Nephron (organoid): Measurements from ENCODE around the gene IKZF1.

ENCODE experiments used
- H3K27ac Mint-ChIP-seq, 3 experiments: 2 replicates each; pipeline ENCODE4 v1.8.0; 2020; ENCODE audit warnings: mixed read lengths in 3 of 3, mild to moderate bottlenecking in 2 of 3, moderate library complexity in 1 of 3
- H3K27me3 Mint-ChIP-seq: 2 replicates; pipeline ENCODE4 v1.8.0; 2021; ENCODE audit warnings: low read depth, mild to moderate bottlenecking, moderate library complexity, mixed read lengths
- H3K36me3 Mint-ChIP-seq: 2 replicates; pipeline ENCODE4 v1.8.0; 2020; ENCODE audit warnings: low read depth, mixed read lengths
- H3K4me1 Mint-ChIP-seq: 2 replicates; pipeline ENCODE4 v1.8.0; 2020; ENCODE audit warnings: mixed read lengths
- H3K4me3 Mint-ChIP-seq, 3 experiments: 2 replicates each; pipeline ENCODE4 v1.8.0; 2020; ENCODE audit warnings: mild to moderate bottlenecking in 3 of 3, mixed read lengths in 3 of 3, moderate library complexity in 2 of 3
- H3K9me3 Mint-ChIP-seq: 2 replicates; pipeline ENCODE4 v1.8.0; 2020; ENCODE audit warnings: mixed read lengths
- TF ChIP-seq, protein P1 (sequence below), 3 experiments: fragments of 200-600 bp; sonication (generic); IDR thresholded peaks; one replicate each; pipeline ENCODE4 v1.5.0; 2021; ENCODE audit warnings: antibody characterized with exemption in 3 of 3; ENCODE audit not compliant: unreplicated experiment in 3 of 3

The IKZF1 gene

DNA sequence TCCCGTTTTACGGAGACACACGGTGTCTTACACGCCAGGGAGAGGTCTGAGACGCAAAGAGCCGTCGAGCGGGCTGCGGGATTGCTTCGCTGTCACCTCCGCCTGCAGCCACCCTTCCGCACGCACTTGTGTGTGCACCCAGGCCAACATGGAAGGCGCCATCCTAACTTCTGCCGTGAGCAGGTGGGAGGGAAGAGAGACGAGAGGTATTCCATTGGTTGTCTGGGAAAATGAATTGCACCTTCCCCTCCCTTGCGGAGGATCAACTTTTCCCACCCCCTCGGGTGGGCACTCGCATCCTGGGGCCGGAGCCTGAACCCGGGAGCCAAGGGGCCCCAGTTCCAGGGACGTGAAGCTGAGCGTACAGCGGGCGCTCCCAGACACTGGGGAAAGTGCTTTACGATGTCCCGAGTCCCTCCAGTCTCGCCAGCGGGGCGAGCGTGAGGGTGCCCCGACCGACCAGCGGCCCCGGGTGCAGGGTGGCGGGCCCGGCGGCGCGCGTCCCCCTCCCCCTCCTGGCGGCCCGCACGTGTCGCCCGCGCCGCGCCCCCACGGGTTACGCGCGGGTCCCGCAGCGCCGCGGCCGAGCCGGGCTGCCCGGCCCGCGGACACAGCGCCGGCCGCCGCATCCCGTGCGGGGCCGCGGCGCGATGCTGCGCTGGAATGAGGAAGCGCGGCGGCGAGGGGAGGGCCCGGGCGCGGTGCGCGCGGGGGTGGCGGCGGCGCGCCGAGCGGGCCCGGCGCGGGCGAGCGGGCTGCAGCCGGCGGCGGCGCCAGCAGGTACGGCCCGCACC lies 984 bp upstream of the IKZF1 start:
- peak overlapping the region; percentile 78 to 84 (median 79) for H3K4me3 Mint-ChIP-seq
- no peaks in the 10 kb centered on the region for H3K4me1 Mint-ChIP-seq

DNA sequence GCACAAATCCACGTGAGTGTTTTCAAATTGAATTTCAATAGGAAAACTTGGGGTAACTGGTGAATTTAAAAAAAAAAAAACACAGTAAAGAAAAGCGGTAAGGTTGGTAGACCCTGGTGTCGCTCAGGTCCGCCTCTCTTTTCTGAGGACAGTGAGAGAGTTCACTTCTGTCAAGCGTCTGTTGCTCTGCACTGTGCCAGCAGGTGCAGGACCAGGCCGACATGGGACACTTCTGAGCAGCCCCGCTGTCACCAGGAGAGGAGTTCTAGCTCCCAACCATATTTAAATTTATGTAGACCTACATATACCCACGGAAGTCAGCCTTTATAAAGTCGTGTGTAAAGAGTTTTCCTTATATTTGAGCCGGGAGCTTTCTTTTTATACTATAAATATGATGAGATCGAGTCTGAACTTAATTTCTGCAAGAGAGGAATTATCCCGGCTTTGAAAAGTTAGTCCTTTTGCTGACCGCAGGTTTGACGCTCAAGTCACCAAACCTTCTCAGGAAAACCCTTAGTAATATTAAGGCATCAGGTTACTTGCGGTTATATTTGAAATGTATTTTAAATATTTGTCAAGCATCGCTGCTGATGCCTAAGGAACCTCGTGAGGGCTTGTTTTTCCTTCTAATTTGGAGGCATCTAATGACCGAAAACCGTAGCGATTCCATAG lies 531 bp downstream of the IKZF1 start:
- H3K27me3 Mint-ChIP-seq, result peaks cover 93% of the 10 kb centered on the region
- peaks cover 3% of the 10 kb centered on the region for H3K9me3 Mint-ChIP-seq
- TF ChIP-seq, protein P1, sequence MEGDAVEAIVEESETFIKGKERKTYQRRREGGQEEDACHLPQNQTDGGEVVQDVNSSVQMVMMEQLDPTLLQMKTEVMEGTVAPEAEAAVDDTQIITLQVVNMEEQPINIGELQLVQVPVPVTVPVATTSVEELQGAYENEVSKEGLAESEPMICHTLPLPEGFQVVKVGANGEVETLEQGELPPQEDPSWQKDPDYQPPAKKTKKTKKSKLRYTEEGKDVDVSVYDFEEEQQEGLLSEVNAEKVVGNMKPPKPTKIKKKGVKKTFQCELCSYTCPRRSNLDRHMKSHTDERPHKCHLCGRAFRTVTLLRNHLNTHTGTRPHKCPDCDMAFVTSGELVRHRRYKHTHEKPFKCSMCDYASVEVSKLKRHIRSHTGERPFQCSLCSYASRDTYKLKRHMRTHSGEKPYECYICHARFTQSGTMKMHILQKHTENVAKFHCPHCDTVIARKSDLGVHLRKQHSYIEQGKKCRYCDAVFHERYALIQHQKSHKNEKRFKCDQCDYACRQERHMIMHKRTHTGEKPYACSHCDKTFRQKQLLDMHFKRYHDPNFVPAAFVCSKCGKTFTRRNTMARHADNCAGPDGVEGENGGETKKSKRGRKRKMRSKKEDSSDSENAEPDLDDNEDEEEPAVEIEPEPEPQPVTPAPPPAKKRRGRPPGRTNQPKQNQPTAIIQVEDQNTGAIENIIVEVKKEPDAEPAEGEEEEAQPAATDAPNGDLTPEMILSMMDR (IDR thresholded peaks at IDR 0.05; ENCODE audit: unreplicated experiment in 3 of 3), result no peak
- H3K4me1 Mint-ChIP-seq, result no peaks in the 10 kb centered on the region
- no peak overlapping the region for H3K27ac Mint-ChIP-seq
- no peaks in the 10 kb centered on the region for H3K36me3 Mint-ChIP-seq
- H3K4me3 Mint-ChIP-seq, result peak overlapping the region; percentile 45 to 74 (median 62)

More for the DNA sequence above, 984 bp upstream of the IKZF1 start:
- Mint-ChIP-seq H3K27ac (no peak overlapping the region), H3K9me3 (peaks cover 3% of the 10 kb centered on the region), H3K36me3 (no peaks in the 10 kb centered on the region), H3K27me3 (peaks cover 92% of the 10 kb centered on the region)
- TF ChIP-seq, protein P1 (IDR thresholded peaks at IDR 0.05; ENCODE audit: unreplicated experiment in 3 of 3), result no peak

DNA sequence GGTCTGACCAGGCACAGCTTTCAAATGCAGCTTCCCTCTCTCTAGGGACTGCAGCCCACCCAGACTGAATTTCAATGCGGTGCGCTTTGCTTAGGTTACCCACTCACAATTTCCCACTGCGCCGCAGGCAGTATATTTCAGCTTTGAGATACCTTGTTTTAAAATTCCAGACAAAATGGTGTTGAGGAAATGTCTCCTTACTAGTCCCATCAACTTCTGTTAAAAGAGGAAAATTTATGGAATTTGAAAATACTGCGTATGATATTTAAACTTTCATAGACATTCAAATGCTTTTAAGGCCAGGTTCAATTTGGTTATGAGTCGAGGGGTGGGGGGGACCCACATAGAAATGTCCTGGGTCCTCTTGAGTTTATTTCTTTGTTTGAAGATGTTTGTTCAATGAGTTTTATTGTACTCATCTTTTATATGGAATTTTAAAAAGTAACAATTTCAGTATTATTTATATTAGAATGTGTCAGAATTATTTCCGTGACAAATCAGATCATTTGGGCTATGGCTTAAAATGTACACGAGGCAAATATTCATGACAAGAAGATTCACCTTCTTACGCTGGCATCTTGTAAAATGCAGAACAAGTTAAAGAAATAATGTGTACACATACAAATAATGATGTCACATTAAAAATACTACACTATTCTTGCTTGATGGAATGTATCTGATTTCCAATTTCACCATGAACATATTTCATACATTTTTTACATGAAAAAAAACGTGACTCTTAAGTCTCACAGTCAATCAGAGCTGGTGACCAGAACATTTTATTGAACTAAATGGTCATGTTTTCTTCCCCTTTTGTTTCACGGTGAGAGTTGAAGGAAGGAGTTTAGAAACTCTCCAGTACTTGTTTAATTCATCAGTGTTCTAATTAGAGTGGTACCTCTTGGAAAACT lies 1.3 kb downstream of the IKZF1 start:
- no peaks in the 10 kb centered on the region for H3K36me3 Mint-ChIP-seq
- peaks cover 93% of the 10 kb centered on the region for H3K27me3 Mint-ChIP-seq
- TF ChIP-seq, protein P1 (IDR thresholded peaks at IDR 0.05; ENCODE audit: unreplicated experiment in 3 of 3), result no peak
- H3K9me3 Mint-ChIP-seq, result peaks cover 3% of the 10 kb centered on the region
- H3K4me1 Mint-ChIP-seq, result no peaks in the 10 kb centered on the region
- peak overlapping the region in 2 of 3 experiments; percentile 39 to 58 for H3K4me3 Mint-ChIP-seq
- H3K27ac Mint-ChIP-seq, result no peak overlapping the region

DNA sequence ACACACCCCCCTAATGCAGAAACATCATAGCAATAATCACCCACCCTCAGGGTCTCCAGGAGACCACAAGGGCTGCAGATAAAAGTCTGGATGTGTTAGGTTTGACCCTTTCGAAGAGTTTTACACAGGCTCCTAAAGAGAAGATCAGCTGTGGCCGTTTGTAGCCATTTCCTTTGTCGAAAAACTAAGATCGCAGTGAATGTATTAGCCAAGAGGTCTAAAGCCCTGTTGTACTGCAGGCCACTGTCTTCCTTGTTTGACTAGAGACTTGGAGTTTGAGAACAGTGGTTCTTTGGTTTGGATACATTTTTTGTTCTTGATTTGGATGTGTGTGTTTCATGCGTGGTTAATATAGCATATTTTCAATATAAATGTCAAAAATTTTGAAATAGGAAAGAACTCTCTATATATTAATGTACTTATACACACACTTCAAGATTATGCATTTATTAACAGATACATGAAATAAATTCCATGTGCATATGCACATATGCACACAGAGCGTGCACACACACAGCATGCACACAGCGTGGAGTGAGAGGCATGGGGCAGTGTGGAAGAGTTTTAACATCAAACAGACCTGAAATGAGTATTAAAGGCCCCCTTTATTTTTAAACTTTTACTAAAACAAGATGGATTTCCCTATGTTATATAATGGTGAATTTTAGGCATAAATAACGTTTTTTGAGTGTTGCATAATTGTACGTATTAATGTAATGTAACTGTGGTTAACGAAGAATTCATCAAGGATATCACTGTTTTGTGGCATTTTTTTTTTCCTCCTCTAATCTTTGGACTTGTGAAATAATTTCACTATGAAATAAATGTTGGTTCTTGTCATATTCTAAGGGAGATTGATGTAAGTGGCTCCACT lies 2.2 kb downstream of the IKZF1 start:
- H3K4me1 Mint-ChIP-seq, result no peaks in the 10 kb centered on the region
- H3K36me3 Mint-ChIP-seq, result no peaks in the 10 kb centered on the region
- TF ChIP-seq, protein P1 (IDR thresholded peaks at IDR 0.05; ENCODE audit: unreplicated experiment in 3 of 3), result no peak
- no peak overlapping the region for H3K27ac Mint-ChIP-seq
- peaks cover 84% of the 10 kb centered on the region for H3K27me3 Mint-ChIP-seq
- H3K4me3 Mint-ChIP-seq, result peak overlapping the region in 1 of 3 experiments; percentile 29
- peaks cover 3% of the 10 kb centered on the region for H3K9me3 Mint-ChIP-seq

DNA sequence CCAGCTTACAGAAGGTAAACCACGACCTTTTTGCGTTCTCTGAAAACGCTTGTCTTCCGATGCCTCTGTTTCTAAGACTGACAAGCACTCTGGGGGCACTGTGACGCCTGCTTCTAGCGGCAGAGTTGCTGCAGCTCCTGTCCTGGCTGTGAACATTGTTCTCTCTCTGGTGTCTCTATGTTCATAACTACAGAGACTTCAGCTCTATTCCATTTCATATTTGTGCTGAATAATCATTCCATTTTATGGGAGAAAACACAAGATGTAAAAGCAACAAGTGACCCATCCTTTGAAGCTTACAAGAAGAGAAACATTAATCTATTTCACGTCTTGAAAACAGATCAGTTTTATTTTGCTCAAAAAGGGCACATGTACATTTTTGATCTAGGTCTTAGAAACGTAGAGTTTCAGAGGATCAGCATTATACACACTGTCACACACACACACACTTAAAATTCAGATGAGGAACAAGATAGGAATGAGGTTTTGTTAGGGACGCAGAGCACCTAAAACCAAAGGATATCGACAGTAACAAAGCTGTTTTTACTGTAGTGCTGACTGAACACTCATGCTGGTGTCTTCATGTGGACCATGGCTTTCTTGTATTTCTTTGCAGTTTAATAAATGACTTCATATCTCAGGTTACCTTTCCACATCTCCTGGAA lies 3.0 kb downstream of the IKZF1 start:
- no peak overlapping the region for H3K27ac Mint-ChIP-seq
- no peaks in the 10 kb centered on the region for H3K4me1 Mint-ChIP-seq
- TF ChIP-seq, protein P1 (IDR thresholded peaks at IDR 0.05; ENCODE audit: unreplicated experiment in 3 of 3), result no peak
- H3K36me3 Mint-ChIP-seq, result no peaks in the 10 kb centered on the region
- peak overlapping the region in 1 of 3 experiments; percentile 13 for H3K4me3 Mint-ChIP-seq
- no peaks in the 10 kb centered on the region for H3K9me3 Mint-ChIP-seq
- H3K27me3 Mint-ChIP-seq, result peaks cover 77% of the 10 kb centered on the region
